HepG2 (cell line): ENCODE results near the gene BZW1. TPM values are rescaled to one million over a fixed set of nuclear protein-coding genes. Genes with fewer than 3 reads are reported as not detected.
A peak's percentile ranks its signal among the peaks of the same experiment; 100 is the strongest.

Experiments used
- HMGA1 ChIP-seq: sonication (generic); formaldehyde crosslinking; conservative IDR thresholded peaks from 2 replicates; pipeline ENCODE4 v1.4.0; 2020; ENCODE audit warnings: missing genetic modification reagents
- KLF6 ChIP-seq: IDR thresholded peaks from 2 replicates; pipeline ENCODE4 v1.8.0; 2016; ENCODE audit warnings: missing biosample characterization, missing genetic modification reagents
- MAZ ChIP-seq, 2 experiments: sonication (generic) in 1 of 2; formaldehyde crosslinking in 1 of 2; IDR thresholded peaks; 2 replicates each; pipeline versions ENCODE4 v1.5.0 to v1.6.1; 2012 to 2020; ENCODE audit warnings: low read depth in 2 of 2, mild to moderate bottlenecking in 2 of 2, borderline replicate concordance in 1 of 2, improper control_type of control experiment in 1 of 2, low read length in 1 of 2, missing genetic modification reagents in 1 of 2, moderate library complexity in 1 of 2
- NFIB ChIP-seq: sonication (generic); formaldehyde crosslinking; IDR thresholded peaks from 2 replicates; pipeline ENCODE4 v1.9.0; 2021; ENCODE audit warnings: missing genetic modification reagents, mild to moderate bottlenecking, borderline replicate concordance
- SALL2 ChIP-seq: sonication (generic); formaldehyde crosslinking; IDR thresholded peaks from 2 replicates; pipeline ENCODE4 v1.8.1; 2023; ENCODE audit warnings: mild to moderate bottlenecking, missing genetic modification reagents, inconsistent platforms
- ZNF260 ChIP-seq: sonication (generic); formaldehyde crosslinking; IDR thresholded peaks from 2 replicates; pipeline ENCODE4 v1.4.0; 2020; ENCODE audit warnings: missing genetic modification reagents, low read depth, mild to moderate bottlenecking, borderline replicate concordance
- ZNF496 ChIP-seq: sonication (generic); formaldehyde crosslinking; IDR thresholded peaks from 2 replicates; pipeline ENCODE4 v1.8.1; 2023; ENCODE audit warnings: mild to moderate bottlenecking, moderate library complexity, missing genetic modification reagents; ENCODE audit not compliant: insufficient replicate concordance
- polyA plus RNA-seq, 8 experiments: library from polyadenylated mRNA; depleted of rRNA in 3 of 8; stranded (reverse) in 7 of 8; unstranded in 1 of 8; fragments of >200 nt; fragmentation: Illumina TruSeq in 4 of 8; extraction: Trizol in 4 of 8; gene quantifications; 2 replicates each; pipeline versions ENCODE4 v1.2.1 to v1.2.3, GENCODE V29; 2011 to 2016; ENCODE audit warnings: low read depth in 4 of 8, missing spikeins in 1 of 8, mixed read lengths in 1 of 8; ENCODE audit not compliant: insufficient read depth in 1 of 8
- total RNA-seq, 5 experiments: library from RNA; depleted of rRNA; stranded (reverse); fragments of >200 nt; fragmentation: Illumina TruSeq; extraction: Trizol; gene quantifications; 2 replicates each; pipeline ENCODE4 v1.2.3, GENCODE V29; 2016; ENCODE audit warnings: low read depth in 1 of 5
- TF ChIP-seq, protein P1 (sequence below), 2 experiments: fragments of 450-650 bp in 1 of 2; sonication (generic) in 1 of 2; formaldehyde crosslinking in 1 of 2; IDR thresholded peaks; 2 replicates each; pipeline versions ENCODE4 v1.6.1 to v1.8.0; 2016 to 2022; ENCODE audit warnings: antibody characterized with exemption in 1 of 2, mild to moderate bottlenecking in 1 of 2, missing genetic modification reagents in 1 of 2
- TF ChIP-seq, protein P2 (sequence below): IDR thresholded peaks from 2 replicates; pipeline ENCODE4 v1.6.1; 2012; ENCODE audit warnings: low read depth, low read length, improper control_type of control experiment
- TF ChIP-seq, protein P3 (sequence below): IDR thresholded peaks from 2 replicates; pipeline ENCODE4 v1.4.0; 2020; ENCODE audit warnings: mild to moderate bottlenecking, missing genetic modification reagents

The BZW1 gene
- total and polyA plus RNA-seq, 2 of the 13 experiments (the other 11 are each of a cell fraction or from before 2014, with no cell fraction given), result 106 to 384 TPM

DNA sequence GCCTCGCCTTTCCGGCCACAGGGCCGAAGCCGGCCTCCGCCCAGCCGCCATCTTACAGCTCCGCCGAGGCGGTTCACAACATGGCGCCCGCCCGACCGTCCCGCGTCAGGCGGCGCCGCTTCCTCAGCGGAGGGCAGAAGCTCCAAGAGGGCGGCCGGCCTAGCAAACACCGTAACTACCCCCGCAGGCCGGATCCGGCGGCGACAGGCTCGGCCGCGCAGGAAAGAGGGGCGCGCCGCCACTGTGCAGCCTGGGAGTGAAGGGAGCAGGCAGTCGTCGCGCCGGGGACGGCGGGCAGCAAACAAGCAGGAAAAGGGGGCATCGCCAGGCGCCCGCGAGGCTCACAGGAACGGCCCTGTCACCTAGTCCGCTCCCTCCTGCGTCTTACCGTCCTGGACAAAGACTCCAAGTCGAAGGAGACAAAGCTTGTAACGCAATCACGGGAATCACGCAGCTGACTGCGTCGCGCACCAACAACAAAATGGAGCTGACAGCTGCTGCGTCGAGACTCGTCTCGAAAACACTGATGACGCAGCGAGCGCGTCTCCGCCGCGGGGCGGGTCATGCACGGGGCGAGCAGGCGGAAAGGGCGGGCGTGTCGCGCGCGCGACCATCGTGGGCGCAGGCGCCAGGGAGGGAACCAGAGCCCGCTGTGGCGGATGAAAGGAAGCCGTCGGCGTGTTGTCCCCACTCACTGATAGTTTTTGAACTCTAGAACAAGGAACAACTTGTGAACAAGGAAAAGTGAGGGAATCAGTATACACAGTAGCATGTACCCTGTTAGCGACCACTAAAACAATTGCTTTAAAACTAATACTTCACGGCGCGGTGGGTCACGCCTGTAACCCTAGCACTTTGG is 52.7 kb downstream of the BZW1 start, which contains the start of gene CLK1 (continued):
- TF ChIP-seq, protein P1, sequence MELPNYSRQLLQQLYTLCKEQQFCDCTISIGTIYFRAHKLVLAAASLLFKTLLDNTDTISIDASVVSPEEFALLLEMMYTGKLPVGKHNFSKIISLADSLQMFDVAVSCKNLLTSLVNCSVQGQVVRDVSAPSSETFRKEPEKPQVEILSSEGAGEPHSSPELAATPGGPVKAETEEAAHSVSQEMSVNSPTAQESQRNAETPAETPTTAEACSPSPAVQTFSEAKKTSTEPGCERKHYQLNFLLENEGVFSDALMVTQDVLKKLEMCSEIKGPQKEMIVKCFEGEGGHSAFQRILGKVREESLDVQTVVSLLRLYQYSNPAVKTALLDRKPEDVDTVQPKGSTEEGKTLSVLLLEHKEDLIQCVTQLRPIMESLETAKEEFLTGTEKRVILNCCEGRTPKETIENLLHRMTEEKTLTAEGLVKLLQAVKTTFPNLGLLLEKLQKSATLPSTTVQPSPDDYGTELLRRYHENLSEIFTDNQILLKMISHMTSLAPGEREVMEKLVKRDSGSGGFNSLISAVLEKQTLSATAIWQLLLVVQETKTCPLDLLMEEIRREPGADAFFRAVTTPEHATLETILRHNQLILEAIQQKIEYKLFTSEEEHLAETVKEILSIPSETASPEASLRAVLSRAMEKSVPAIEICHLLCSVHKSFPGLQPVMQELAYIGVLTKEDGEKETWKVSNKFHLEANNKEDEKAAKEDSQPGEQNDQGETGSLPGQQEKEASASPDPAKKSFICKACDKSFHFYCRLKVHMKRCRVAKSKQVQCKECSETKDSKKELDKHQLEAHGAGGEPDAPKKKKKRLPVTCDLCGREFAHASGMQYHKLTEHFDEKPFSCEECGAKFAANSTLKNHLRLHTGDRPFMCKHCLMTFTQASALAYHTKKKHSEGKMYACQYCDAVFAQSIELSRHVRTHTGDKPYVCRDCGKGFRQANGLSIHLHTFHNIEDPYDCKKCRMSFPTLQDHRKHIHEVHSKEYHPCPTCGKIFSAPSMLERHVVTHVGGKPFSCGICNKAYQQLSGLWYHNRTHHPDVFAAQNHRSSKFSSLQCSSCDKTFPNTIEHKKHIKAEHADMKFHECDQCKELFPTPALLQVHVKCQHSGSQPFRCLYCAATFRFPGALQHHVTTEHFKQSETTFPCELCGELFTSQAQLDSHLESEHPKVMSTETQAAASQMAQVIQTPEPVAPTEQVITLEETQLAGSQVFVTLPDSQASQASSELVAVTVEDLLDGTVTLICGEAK (IDR thresholded peaks at IDR 0.05), result no peak
- TF ChIP-seq, protein P1 (CRISPR knock-in tag; IDR thresholded peaks at IDR 0.05), result peak; percentile 92
- no peak for TF ChIP-seq NFIB
- TF ChIP-seq, protein P2, sequence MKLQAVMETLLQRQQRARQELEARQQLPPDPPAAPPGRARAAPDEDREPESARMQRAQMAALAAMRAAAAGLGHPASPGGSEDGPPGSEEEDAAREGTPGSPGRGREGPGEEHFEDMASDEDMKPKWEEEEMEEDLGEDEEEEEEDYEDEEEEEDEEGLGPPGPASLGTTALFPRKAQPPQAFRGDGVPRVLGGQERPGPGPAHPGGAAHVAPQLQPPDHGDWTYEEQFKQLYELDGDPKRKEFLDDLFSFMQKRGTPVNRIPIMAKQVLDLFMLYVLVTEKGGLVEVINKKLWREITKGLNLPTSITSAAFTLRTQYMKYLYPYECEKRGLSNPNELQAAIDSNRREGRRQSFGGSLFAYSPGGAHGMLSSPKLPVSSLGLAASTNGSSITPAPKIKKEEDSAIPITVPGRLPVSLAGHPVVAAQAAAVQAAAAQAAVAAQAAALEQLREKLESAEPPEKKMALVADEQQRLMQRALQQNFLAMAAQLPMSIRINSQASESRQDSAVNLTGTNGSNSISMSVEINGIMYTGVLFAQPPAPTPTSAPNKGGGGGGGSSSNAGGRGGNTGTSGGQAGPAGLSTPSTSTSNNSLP, result no peak
- TF ChIP-seq ZNF260 (CRISPR knock-in tag), result no peak
- TF ChIP-seq MAZ (IDR thresholded peaks at IDR 0.05; ENCODE audit: borderline replicate concordance, low read depth, low read length), result peak; percentile 91
- TF ChIP-seq MAZ (CRISPR knock-in tag; IDR thresholded peaks at IDR 0.05; ENCODE audit: low read depth), result peak; percentile 90
- no peak for TF ChIP-seq HMGA1 (CRISPR knock-in tag)
- TF ChIP-seq, protein P3, sequence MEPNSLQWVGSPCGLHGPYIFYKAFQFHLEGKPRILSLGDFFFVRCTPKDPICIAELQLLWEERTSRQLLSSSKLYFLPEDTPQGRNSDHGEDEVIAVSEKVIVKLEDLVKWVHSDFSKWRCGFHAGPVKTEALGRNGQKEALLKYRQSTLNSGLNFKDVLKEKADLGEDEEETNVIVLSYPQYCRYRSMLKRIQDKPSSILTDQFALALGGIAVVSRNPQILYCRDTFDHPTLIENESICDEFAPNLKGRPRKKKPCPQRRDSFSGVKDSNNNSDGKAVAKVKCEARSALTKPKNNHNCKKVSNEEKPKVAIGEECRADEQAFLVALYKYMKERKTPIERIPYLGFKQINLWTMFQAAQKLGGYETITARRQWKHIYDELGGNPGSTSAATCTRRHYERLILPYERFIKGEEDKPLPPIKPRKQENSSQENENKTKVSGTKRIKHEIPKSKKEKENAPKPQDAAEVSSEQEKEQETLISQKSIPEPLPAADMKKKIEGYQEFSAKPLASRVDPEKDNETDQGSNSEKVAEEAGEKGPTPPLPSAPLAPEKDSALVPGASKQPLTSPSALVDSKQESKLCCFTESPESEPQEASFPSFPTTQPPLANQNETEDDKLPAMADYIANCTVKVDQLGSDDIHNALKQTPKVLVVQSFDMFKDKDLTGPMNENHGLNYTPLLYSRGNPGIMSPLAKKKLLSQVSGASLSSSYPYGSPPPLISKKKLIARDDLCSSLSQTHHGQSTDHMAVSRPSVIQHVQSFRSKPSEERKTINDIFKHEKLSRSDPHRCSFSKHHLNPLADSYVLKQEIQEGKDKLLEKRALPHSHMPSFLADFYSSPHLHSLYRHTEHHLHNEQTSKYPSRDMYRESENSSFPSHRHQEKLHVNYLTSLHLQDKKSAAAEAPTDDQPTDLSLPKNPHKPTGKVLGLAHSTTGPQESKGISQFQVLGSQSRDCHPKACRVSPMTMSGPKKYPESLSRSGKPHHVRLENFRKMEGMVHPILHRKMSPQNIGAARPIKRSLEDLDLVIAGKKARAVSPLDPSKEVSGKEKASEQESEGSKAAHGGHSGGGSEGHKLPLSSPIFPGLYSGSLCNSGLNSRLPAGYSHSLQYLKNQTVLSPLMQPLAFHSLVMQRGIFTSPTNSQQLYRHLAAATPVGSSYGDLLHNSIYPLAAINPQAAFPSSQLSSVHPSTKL (CRISPR knock-in tag), result peak; percentile 80
- no peak for TF ChIP-seq ZNF496 (CRISPR knock-in tag)
- TF ChIP-seq KLF6 (CRISPR knock-in tag), result peak; percentile 99; the same call in 1 of the 2 replicates
- peak; percentile 99 for TF ChIP-seq SALL2 (CRISPR knock-in tag)
